IMR-90 (cell line): ENCODE results near the gene PIP5K1B. TPM values are rescaled to one million over a fixed set of nuclear protein-coding genes. Genes with fewer than 3 reads are reported as not detected.

ENCODE experiments used
- ATAC-seq: fragments of 200-7000 bp; cut with Tn5 transposase; 2 replicates; pipeline ENCODE4 v1.9.1; 2020; ENCODE audit warnings: low read depth, mild to moderate bottlenecking, moderate library complexity
- BruUV-seq: library from RNA; stranded (reverse); fragments of 400-500 nt; replicated peaks from 2 replicates; lab custom pipeline; 2021; lab: Mats Ljungman, UMichigan
- CTCF ChIA-PET: fragments of 300-600 bp; formaldehyde crosslinking; extraction: SDS; loops from one replicate; lab custom pipeline; 2021; ENCODE audit warnings: antibody characterized with exemption; lab: Yijun Ruan, JAX
- POLR2A ChIA-PET: fragments of 300-600 bp; sonication (Branson Sonifier 250); formaldehyde crosslinking; loops from one replicate; lab custom pipeline; 2022; ENCODE audit warnings: antibody characterized with exemption; ENCODE audit not compliant: unreplicated experiment; lab: Charles Lee
- DNase-seq: peaks from one replicate; pipeline ENCODE4 v3.0.0; 2013
- H2AFZ ChIP-seq: replicated peaks from 2 replicates; pipeline ENCODE3; 2013; ENCODE audit warnings: low read length, mild to moderate bottlenecking; ENCODE audit not compliant: poor library complexity
- H2AK5ac ChIP-seq: 2 replicates; pipeline ENCODE4 v1.6.1; 2013; ENCODE audit warnings: low read depth, low read length, inconsistent platforms
- H2AK9ac ChIP-seq: replicated peaks from 2 replicates; pipeline ENCODE3; 2013; ENCODE audit warnings: mild to moderate bottlenecking, low read depth, low read length, moderate library complexity; ENCODE audit not compliant: poor library complexity
- H2BK120ac ChIP-seq: 2 replicates; pipeline ENCODE4 v1.6.1; 2013; ENCODE audit warnings: low read depth, low read length, inconsistent platforms
- H2BK15ac ChIP-seq: 3 replicates; pipeline ENCODE4 v1.6.1; 2013; ENCODE audit warnings: low read depth, low read length, inconsistent platforms
- H2BK20ac ChIP-seq: 2 replicates; pipeline ENCODE4 v1.6.1; 2013; ENCODE audit warnings: low read depth, mild to moderate bottlenecking, inconsistent platforms, low read length, moderate library complexity
- H2BK5ac ChIP-seq: 2 replicates; pipeline ENCODE4 v1.6.1; 2013; ENCODE audit warnings: mild to moderate bottlenecking, low read depth, low read length, inconsistent platforms; ENCODE audit not compliant: poor library complexity, severe bottlenecking
- H3K14ac ChIP-seq: replicated peaks from 2 replicates; pipeline ENCODE4 v1.6.1; 2013; ENCODE audit warnings: low read depth, low read length, inconsistent platforms
- H3K18ac ChIP-seq: 2 replicates; pipeline ENCODE4 v1.6.1; 2013; ENCODE audit warnings: low read depth, low read length, control low read depth
- H3K23ac ChIP-seq: 2 replicates; pipeline ENCODE4 v1.6.1; 2013; ENCODE audit warnings: low read depth, low read length, inconsistent platforms
- H3K27ac ChIP-seq: 2 replicates; pipeline ENCODE4 v1.5.1; 2013; ENCODE audit warnings: mild to moderate bottlenecking, control low read depth, low read length; ENCODE audit not compliant: insufficient read depth
- H3K27me3 ChIP-seq: 2 replicates; pipeline ENCODE4 v1.6.1; 2013; ENCODE audit warnings: low read length; ENCODE audit not compliant: control insufficient read depth, insufficient read depth
- H3K36me3 ChIP-seq: 2 replicates; pipeline ENCODE4 v1.6.1; 2013; ENCODE audit warnings: low read length, mixed read lengths; ENCODE audit not compliant: control insufficient read depth, insufficient read depth
- H3K4ac ChIP-seq: 2 replicates; pipeline ENCODE4 v1.6.1; 2013; ENCODE audit warnings: low read depth, low read length, inconsistent platforms
- H3K4me1 ChIP-seq: 2 replicates; pipeline ENCODE4 v1.6.1; 2013; ENCODE audit warnings: low read length, mixed read lengths; ENCODE audit not compliant: control insufficient read depth, insufficient read depth
- H3K4me2 ChIP-seq: 2 replicates; pipeline ENCODE4 v1.6.1; 2013; ENCODE audit warnings: low read depth, mild to moderate bottlenecking, control low read depth, low read length, moderate library complexity
- H3K4me3 ChIP-seq: 2 replicates; pipeline ENCODE4 v1.5.1; 2013; ENCODE audit warnings: low read depth, mild to moderate bottlenecking, control low read depth, low read length, moderate library complexity; ENCODE audit not compliant: insufficient read depth
- H3K56ac ChIP-seq: 2 replicates; pipeline ENCODE4 v1.6.1; 2013; ENCODE audit warnings: low read length, inconsistent platforms; ENCODE audit not compliant: insufficient read depth; ENCODE audit errors: extremely low read depth
- H3K79me1 ChIP-seq, 2 experiments: 2 replicates each; pipeline ENCODE4 v1.6.1; 2013; ENCODE audit warnings: low read length in 2 of 2, inconsistent platforms in 1 of 2, low read depth in 1 of 2
- H3K9ac ChIP-seq: 2 replicates; pipeline ENCODE4 v1.6.1; 2013; ENCODE audit warnings: low read depth, low read length, control low read depth
- H3K9me1 ChIP-seq: 2 replicates; pipeline ENCODE4 v1.6.1; 2013; ENCODE audit warnings: low read length, inconsistent platforms; ENCODE audit not compliant: insufficient read depth
- H3K9me3 ChIP-seq: 2 replicates; pipeline ENCODE4 v1.6.1; 2013; ENCODE audit warnings: low read length; ENCODE audit not compliant: control insufficient read depth, insufficient read depth
- H4K20me1 ChIP-seq: 2 replicates; pipeline ENCODE4 v1.6.1; 2013; ENCODE audit warnings: low read length, inconsistent platforms; ENCODE audit not compliant: insufficient read depth
- H4K5ac ChIP-seq: 2 replicates; pipeline ENCODE4 v1.6.1; 2013; ENCODE audit warnings: mild to moderate bottlenecking, low read depth, low read length, control low read depth
- H4K8ac ChIP-seq, 2 experiments: 2 replicates each; pipeline ENCODE4 v1.6.1; 2013; ENCODE audit warnings: low read depth in 2 of 2, low read length in 2 of 2, control low read depth in 1 of 2, inconsistent platforms in 1 of 2
- H4K91ac ChIP-seq: 2 replicates; pipeline ENCODE4 v1.6.1; 2013; ENCODE audit warnings: low read depth, low read length, inconsistent platforms; ENCODE audit not compliant: insufficient read depth
- NFE2L2 ChIP-seq: fragments of 150-350 bp; IDR thresholded peaks from 2 replicates; pipeline ENCODE4 v1.6.1; 2016; ENCODE audit warnings: low read depth, mild to moderate bottlenecking, low read length
- USF2 ChIP-seq: fragments of 150-350 bp; IDR thresholded peaks from 2 replicates; pipeline ENCODE4 v1.6.1; 2017; ENCODE audit warnings: mild to moderate bottlenecking, antibody characterized with exemption, low read length, low read depth
- WGBS, 2 experiments: methylation state at CpG; one replicate each; pipeline versions ENCODE4 v1.1.5 to v1.1.7; 2013; ENCODE audit warnings: missing lambda C conversion rate in 2 of 2; ENCODE audit not compliant: insufficient read length in 1 of 2; ENCODE audit errors: extremely low coverage in 2 of 2; 5-methylcytosine and 5-hydroxymethylcytosine counted together
- dilution Hi-C: fragments of 300-500 bp; cut with HindIII; formaldehyde crosslinking; loops from one replicate; pipeline ENCODE4 v1.14.3; 2018; ENCODE audit warnings: low sequenced_read_pairs; ENCODE audit not compliant: unreplicated experiment
- in situ Hi-C: fragments of 300-500 bp; cut with MboI; formaldehyde crosslinking; loops from 3 replicates; pipeline ENCODE4 v1.14.3; 2019; ENCODE audit warnings: low sequenced_read_pairs, inconsistent platforms, mixed read lengths
- intact Hi-C: fragments of 100-400 bp; cut with micrococcal nuclease; formaldehyde crosslinking; loops from 2 replicates; pipeline ENCODE4 v1.10.0; 2022
- polyA plus RNA-seq, 3 experiments: library from polyadenylated mRNA; depleted of rRNA; stranded (reverse); fragments of >200 nt; gene quantifications; 2 replicates each; pipeline ENCODE4 v1.2.3, GENCODE V29; 2012; ENCODE audit warnings: low replicate concordance in 1 of 3
- total RNA-seq: library from RNA; depleted of rRNA; stranded (reverse); fragments of >200 nt; gene quantifications from 2 replicates; pipeline ENCODE4 v1.2.3, GENCODE V29; 2012

Gene PIP5K1B
- total and polyA plus RNA-seq, 2 of the 4 experiments (the other 2 are of a cell fraction), result not detected

GRCh38 chr9:68947842-68948569, 243.0 kb downstream of the PIP5K1B start:
- TF ChIP-seq USF2 (no peak), NFE2L2 (no peak)
- Histone ChIP-seq H3K18ac (no peak overlapping the region), H4K8ac (no peak overlapping the region), H3K23ac (no peak overlapping the region), H3K4me2 (no peak overlapping the region), H3K9me3 (no peaks in the 10 kb centered on the region), H2AK5ac (no peak overlapping the region), H3K4me1 (no peaks in the 10 kb centered on the region), H3K56ac (no peak overlapping the region), H2BK5ac (no peak overlapping the region), H3K9ac (no peak overlapping the region), H2AK9ac (no peak overlapping the region), H3K36me3 (no peaks in the 10 kb centered on the region), H4K20me1 (no peaks in the 10 kb centered on the region), H3K4me3 (no peak overlapping the region), H3K4ac (no peak overlapping the region), H3K27me3 (no peaks in the 10 kb centered on the region; the same call in 1 of the 2 replicates), H4K5ac (no peak overlapping the region), H3K14ac (no peak overlapping the region), H2BK120ac (no peak overlapping the region), H3K27ac (no peak overlapping the region), H2BK20ac (no peak overlapping the region), H3K79me1 (no peaks in the 10 kb centered on the region), H3K9me1 (no peaks in the 10 kb centered on the region), H2BK15ac (no peak overlapping the region), H4K91ac (no peak overlapping the region), H2AFZ (peak overlapping the region; percentile 43)
- dilution Hi-C loops (no loop called here), in situ Hi-C loops (no loop called here), intact Hi-C loops (no loop called here)
- DNase-seq (no peak), ATAC-seq (no peak)
- ChIA-PET CTCF (interaction anchor here (0.6 kb wide), 1 partner anchor 310 kb away, joined by 4 read pairs; no protein-coding TSS in a partner anchor), POLR2A (no interaction called here)
- no CpG with 5 or more reads among the region's 3 CpGs for WGBS, 2 experiments
- no TSS peak for BruUV-seq
